OCI-LY3 (cell line): ENCODE results near the gene OR5AR1.

Source experiments
- H2AFZ ChIP-seq: fragments of 200-600, 300-600 bp; shearing (Covaris generic); 2 replicates; pipeline ENCODE4 v1.6.0; 2014; ENCODE audit warnings: antibody characterized with exemption, low read depth, low read length
- H3K27ac ChIP-seq: fragments of 200-600, 300-600 bp; sonication (generic); 2 replicates; pipeline ENCODE4 v1.5.1; 2014; ENCODE audit warnings: mild to moderate bottlenecking, low read length, moderate library complexity, mixed read lengths
- H3K27me3 ChIP-seq: fragments of 200-600, 300-600 bp; sonication (generic); 2 replicates; pipeline ENCODE4 v1.6.1; 2014; ENCODE audit warnings: low read depth, low read length, mixed read lengths
- H3K36me3 ChIP-seq: fragments of 200-600, 300-600 bp; sonication (generic); replicated peaks from 2 replicates; pipeline ENCODE3; 2014; ENCODE audit warnings: low read depth, low read length, mixed read lengths
- H3K4me1 ChIP-seq: fragments of 300-600, 200-600 bp; sonication (generic); 2 replicates; pipeline ENCODE4 v1.6.1; 2014; ENCODE audit warnings: low read length, mixed read lengths
- H3K4me2 ChIP-seq: fragments of 200-600, 300-600 bp; sonication (generic); 2 replicates; pipeline ENCODE4 v1.6.1; 2014; ENCODE audit warnings: low read length, mixed read lengths
- H3K4me3 ChIP-seq: fragments of 300-600, 200-600 bp; sonication (generic); 2 replicates; pipeline ENCODE4 v1.5.1; 2014; ENCODE audit warnings: antibody characterized with exemption, mild to moderate bottlenecking, low read length, moderate library complexity
- H3K79me2 ChIP-seq: fragments of 300-600, 200-600 bp; shearing (Covaris generic); 2 replicates; pipeline ENCODE4 v1.6.1; 2014; ENCODE audit warnings: mild to moderate bottlenecking, low read length, mixed read lengths
- H3K9ac ChIP-seq: fragments of 300-600, 200-600 bp; shearing (Covaris generic); 2 replicates; pipeline ENCODE4 v1.6.0; 2014; ENCODE audit warnings: mild to moderate bottlenecking, low read length, moderate library complexity
- H3K9me3 ChIP-seq: fragments of 200-600, 300-600 bp; shearing (Covaris generic); 2 replicates; pipeline ENCODE4 v1.6.1; 2014; ENCODE audit warnings: low read length, mixed read lengths; ENCODE audit not compliant: insufficient read depth
- H4K20me1 ChIP-seq: fragments of 200-600, 300-600 bp; sonication (generic); 2 replicates; pipeline ENCODE4 v1.6.1; 2016; ENCODE audit warnings: low read length, mixed read lengths; ENCODE audit not compliant: insufficient read depth
- CTCF ChIP-seq: fragments of 200-600, 300-600 bp; sonication (generic); IDR thresholded peaks from 2 replicates; pipeline ENCODE4 v1.5.1; 2014; ENCODE audit warnings: antibody characterized with exemption, low read length, low read depth
- EZH2phosphoT487 ChIP-seq: fragments of 200-600 bp; shearing (Covaris generic); IDR thresholded peaks from 2 replicates; pipeline ENCODE4 v1.6.1; 2018; ENCODE audit warnings: antibody characterized with exemption, mixed run types, low read depth

The OR5AR1 gene

DNA sequence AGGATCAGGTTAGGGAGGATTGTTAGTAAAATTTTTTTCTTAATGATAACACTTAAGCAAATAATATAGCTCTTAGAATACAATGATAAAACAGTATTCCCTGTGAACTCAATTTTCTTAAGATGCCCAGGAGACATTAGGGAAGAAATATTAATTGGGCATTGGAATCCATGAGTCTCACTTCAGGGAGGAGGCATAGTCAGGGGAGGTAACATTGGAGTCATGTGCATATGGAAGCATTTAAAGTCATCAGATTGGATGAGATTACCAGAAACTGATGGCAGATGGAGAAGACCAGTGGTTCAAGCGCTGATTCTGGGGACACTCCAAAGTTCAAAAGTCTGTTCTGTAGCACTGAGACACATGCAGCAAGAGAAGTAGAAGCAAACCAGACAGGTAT, 35.3 kb downstream of the OR5AR1 start, which contains the start of gene OR9G1:
Gene OR9G1 (plus strand): TSS at position 301 of the 400 bp plus-strand sequence. CDS start 1,293 bp downstream, outside the sequence.
- TF ChIP-seq EZH2phosphoT487 (no peak), CTCF (no peak)
- H3K4me1 ChIP-seq, result no peaks in the 10 kb centered on the region
- H3K4me2 ChIP-seq, result no peak within 1 kb of the TSS
- H4K20me1 ChIP-seq, result no peaks in the 10 kb centered on the region
- no peaks in the 10 kb centered on the region for H3K79me2 ChIP-seq
- H3K36me3 ChIP-seq, result no peaks in the 10 kb centered on the region
- no peak within 1 kb of the TSS for H3K9ac ChIP-seq
- H3K27ac ChIP-seq, result no peak within 1 kb of the TSS
- H3K9me3 ChIP-seq, result no peaks in the 10 kb centered on the region
- H2AFZ ChIP-seq, result no peak within 1 kb of the TSS
- no peak within 1 kb of the TSS for H3K4me3 ChIP-seq
- 0 out of 2 replicates have a peak, but pooled peaks cover 4% of the 10 kb centered on the region for H3K27me3 ChIP-seq

GRCh38 chr11:56700242-56700913, 36.9 kb downstream of the OR5AR1 start:
- no peaks in the 10 kb centered on the region for H3K79me2 ChIP-seq
- H4K20me1 ChIP-seq, result no peaks in the 10 kb centered on the region
- H3K27me3 ChIP-seq, result 0 out of 2 replicates have a peak, but pooled peaks cover 4% of the 10 kb centered on the region
- no peaks in the 10 kb centered on the region for H3K9me3 ChIP-seq
- H3K4me3 ChIP-seq, result no peak overlapping the region
- no peaks in the 10 kb centered on the region for H3K36me3 ChIP-seq
- TF ChIP-seq CTCF (no peak), EZH2phosphoT487 (no peak)
- H2AFZ ChIP-seq, result no peak overlapping the region
- H3K4me1 ChIP-seq, result no peaks in the 10 kb centered on the region
- no peak overlapping the region for H3K9ac ChIP-seq
- H3K4me2 ChIP-seq, result no peak overlapping the region
- H3K27ac ChIP-seq, result no peak overlapping the region

- no peak overlapping the region for H3K27ac ChIP-seq
- H4K20me1 ChIP-seq, result no peaks in the 10 kb centered on the region
- no peak overlapping the region for H3K4me2 ChIP-seq
- H3K4me3 ChIP-seq, result no peak overlapping the region
- no peaks in the 10 kb centered on the region for H3K4me1 ChIP-seq
- no peak overlapping the region for H3K9ac ChIP-seq
- H2AFZ ChIP-seq, result no peak overlapping the region
- H3K27me3 ChIP-seq, result 0 out of 2 replicates have a peak, but pooled peaks cover 4% of the 10 kb centered on the region
- H3K36me3 ChIP-seq, result no peaks in the 10 kb centered on the region
- H3K79me2 ChIP-seq, result no peaks in the 10 kb centered on the region
- no peaks in the 10 kb centered on the region for H3K9me3 ChIP-seq
- TF ChIP-seq CTCF (no peak), EZH2phosphoT487 (no peak)
Observed at GRCh38 chr11:56700914-56701485, 37.5 kb downstream of the OR5AR1 start.

GRCh38 chr11:56705784-56706396, 42.4 kb downstream of the OR5AR1 start:
- Histone ChIP-seq H3K9ac (no peak overlapping the region), H3K4me2 (no peak overlapping the region), H2AFZ (no peak overlapping the region)

More at GRCh38 chr11:56705784-56706396, 42.4 kb downstream of the OR5AR1 start:
- no peak overlapping the region for H3K27ac ChIP-seq
- H3K4me3 ChIP-seq, result no peak overlapping the region
- H3K4me1 ChIP-seq, result no peaks in the 10 kb centered on the region
- H3K79me2 ChIP-seq, result no peaks in the 10 kb centered on the region
- no peaks in the 10 kb centered on the region for H4K20me1 ChIP-seq
- TF ChIP-seq EZH2phosphoT487 (no peak), CTCF (no peak)
- H3K27me3 ChIP-seq, result no peaks in the 10 kb centered on the region
- H3K9me3 ChIP-seq, result no peaks in the 10 kb centered on the region
- H3K36me3 ChIP-seq, result no peaks in the 10 kb centered on the region
